Thoracic aorta (tissue), 2 donors: Measurements from ENCODE around the gene RSPH1. TPM values are rescaled to one million over a fixed set of nuclear protein-coding genes. Genes with fewer than 3 reads are reported as not detected.

Experiments
- ATAC-seq: fragments of 150-250 bp; one replicate; pipeline ENCODE4 v1.8.0; 2017; ENCODE audit warnings: low read depth; ENCODE audit not compliant: insufficient number of reproducible peaks, low FRiP score
- DNase-seq: peaks from one replicate; pipeline ENCODE4 v3.0.0-alpha.2; 2020; ENCODE audit warnings: low spot score
- H3K27ac ChIP-seq, 2 donors: fragments of 200-600 bp; sonication (generic); 1 replicate in 1 of 2; 2 replicates in 1 of 2; pipeline ENCODE4 v1.5.1; 2016; ENCODE audit warnings: mild to moderate bottlenecking in 2 of 2, moderate library complexity in 2 of 2
- H3K27me3 ChIP-seq: fragments of 200-600 bp; sonication (generic); replicated peaks from 2 replicates; pipeline ENCODE4 v1.6.0; 2016; ENCODE audit warnings: mild to moderate bottlenecking; ENCODE audit not compliant: insufficient read depth
- H3K36me3 ChIP-seq: fragments of 200-600 bp; sonication (generic); one replicate; pipeline ENCODE4 v1.5.1; 2016
- H3K4me1 ChIP-seq, 2 donors: fragments of 200-600 bp; sonication (generic); 1 replicate in 1 of 2; 2 replicates in 1 of 2; pipeline versions ENCODE4 v1.5.1 to v1.6.0; 2016; ENCODE audit warnings: low read depth in 2 of 2, mild to moderate bottlenecking in 1 of 2; ENCODE audit not compliant: control insufficient read depth in 1 of 2
- H3K4me3 ChIP-seq: fragments of 200-600 bp; sonication (generic); 2 replicates; pipeline ENCODE4 v1.5.1; 2016; ENCODE audit warnings: mild to moderate bottlenecking
- H3K9me3 ChIP-seq: fragments of 200-600 bp; sonication (generic); 2 replicates; pipeline ENCODE4 v1.5.1; 2016
- total RNA-seq, 2 donors: library from RNA; depleted of rRNA; stranded (reverse); fragments of >200 nt; gene quantifications; one replicate each; pipeline versions ENCODE4 v1.1.0 to v1.2.3, GENCODE V29; 2016
- TF ChIP-seq, protein P1 (sequence below): fragments of 200-600 bp; sonication (generic); IDR thresholded peaks from one replicate; pipeline ENCODE4 v1.5.1; 2019; ENCODE audit warnings: antibody characterized with exemption

RSPH1 gene
- total RNA-seq, 2 donors from 2014 or later = 0.27 TPM; not detected in 1

DNA sequence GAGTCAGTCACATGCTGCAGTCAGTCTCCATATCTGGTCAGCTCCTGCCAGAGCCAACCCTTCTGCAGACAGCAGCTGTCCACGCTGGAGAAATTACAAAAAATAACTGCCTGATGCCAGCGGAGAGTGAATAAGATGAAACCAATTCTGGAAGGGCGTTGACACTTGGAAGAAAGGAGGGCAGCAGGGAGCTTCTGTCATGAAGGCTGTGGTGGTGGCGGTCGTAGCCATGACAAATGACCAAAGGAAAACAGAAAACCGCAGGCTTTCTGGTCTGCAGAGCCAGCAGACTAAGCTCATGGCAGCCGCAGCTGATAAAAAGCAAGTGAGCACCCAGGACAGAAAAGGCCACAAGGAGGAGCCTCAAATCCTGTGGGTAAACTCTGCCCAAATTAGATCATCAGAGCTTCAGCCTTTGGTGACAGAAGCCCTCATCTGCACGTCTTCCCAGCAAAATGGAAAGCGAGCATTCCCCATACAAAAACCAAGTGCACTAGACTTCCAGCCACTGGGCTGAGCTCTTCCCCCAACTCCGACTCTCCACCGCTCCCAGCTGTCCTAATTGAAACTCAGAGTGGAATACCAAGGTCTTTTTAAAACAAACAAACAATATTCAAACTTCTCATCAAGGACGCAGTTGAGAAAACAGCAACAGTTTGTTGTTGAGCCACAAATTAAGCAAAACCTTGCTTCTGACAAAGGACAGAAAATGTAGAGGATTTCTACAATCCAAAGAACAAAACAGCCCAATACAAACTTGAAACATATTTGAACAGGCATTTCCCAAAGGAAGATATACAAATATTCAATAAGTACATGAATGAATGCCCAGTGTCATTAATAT is 28.7 kb downstream of the RSPH1 start:
- TF ChIP-seq, protein P1, sequence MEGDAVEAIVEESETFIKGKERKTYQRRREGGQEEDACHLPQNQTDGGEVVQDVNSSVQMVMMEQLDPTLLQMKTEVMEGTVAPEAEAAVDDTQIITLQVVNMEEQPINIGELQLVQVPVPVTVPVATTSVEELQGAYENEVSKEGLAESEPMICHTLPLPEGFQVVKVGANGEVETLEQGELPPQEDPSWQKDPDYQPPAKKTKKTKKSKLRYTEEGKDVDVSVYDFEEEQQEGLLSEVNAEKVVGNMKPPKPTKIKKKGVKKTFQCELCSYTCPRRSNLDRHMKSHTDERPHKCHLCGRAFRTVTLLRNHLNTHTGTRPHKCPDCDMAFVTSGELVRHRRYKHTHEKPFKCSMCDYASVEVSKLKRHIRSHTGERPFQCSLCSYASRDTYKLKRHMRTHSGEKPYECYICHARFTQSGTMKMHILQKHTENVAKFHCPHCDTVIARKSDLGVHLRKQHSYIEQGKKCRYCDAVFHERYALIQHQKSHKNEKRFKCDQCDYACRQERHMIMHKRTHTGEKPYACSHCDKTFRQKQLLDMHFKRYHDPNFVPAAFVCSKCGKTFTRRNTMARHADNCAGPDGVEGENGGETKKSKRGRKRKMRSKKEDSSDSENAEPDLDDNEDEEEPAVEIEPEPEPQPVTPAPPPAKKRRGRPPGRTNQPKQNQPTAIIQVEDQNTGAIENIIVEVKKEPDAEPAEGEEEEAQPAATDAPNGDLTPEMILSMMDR = no peak

DNA sequence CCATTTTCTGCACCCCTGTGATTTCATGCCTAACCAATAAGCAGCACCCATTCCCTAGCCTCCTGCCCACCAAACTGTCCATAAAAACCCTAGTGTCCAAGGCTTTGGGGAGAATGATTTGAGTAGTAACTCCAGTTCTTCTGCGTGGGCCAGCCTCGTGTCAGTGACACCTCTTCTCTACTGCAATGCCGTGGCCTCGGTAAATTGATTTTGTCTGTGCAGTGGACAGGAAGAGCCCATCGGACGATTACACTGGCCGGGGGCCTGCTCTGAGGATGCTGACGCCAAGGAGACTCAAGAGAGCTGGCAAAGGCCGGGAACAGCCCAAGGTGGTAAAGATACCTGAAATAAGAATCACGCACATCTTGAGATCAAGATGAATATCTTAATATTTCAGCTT is 29.3 kb downstream of the RSPH1 start:
- Histone ChIP-seq H3K27ac (no peak overlapping the region), H3K4me1 (no peaks in the 10 kb centered on the region), H3K4me3 (no peak overlapping the region), H3K9me3 (no peaks in the 10 kb centered on the region), H3K27me3 (no peaks in the 10 kb centered on the region), H3K36me3 (no peaks in the 10 kb centered on the region)
- DNase-seq (no peak), ATAC-seq (no peak)
- TF ChIP-seq, protein P1 = no peak

More for the DNA sequence above, 28.7 kb downstream of the RSPH1 start:
- Histone ChIP-seq H3K27me3 (no peaks in the 10 kb centered on the region), H3K4me1 (no peaks in the 10 kb centered on the region), H3K4me3 (no peak overlapping the region), H3K36me3 (no peaks in the 10 kb centered on the region), H3K27ac (no peak overlapping the region), H3K9me3 (no peaks in the 10 kb centered on the region)
- DNase-seq (no peak), ATAC-seq (no peak)

DNA sequence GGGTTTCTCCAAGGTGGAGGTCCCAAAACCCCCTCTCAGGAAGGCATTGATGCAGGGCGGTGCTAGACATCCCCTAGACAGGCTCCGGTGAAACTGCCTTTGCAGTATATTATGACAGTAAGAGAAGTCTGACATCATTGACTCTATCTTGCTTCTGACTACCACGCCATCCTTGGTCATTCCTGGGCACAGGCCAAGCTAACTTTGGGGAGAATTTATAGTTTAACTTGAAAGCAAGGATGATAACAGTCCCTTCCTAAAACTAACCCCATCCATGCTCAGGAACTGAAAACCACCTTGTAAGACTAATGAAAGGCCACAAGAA is 30.3 kb downstream of the RSPH1 start:
- Histone ChIP-seq H3K27me3 (no peaks in the 10 kb centered on the region), H3K9me3 (no peaks in the 10 kb centered on the region), H3K4me1 (no peaks in the 10 kb centered on the region), H3K36me3 (no peaks in the 10 kb centered on the region), H3K4me3 (no peak overlapping the region), H3K27ac (no peak overlapping the region)
- DNase-seq = no peak
- TF ChIP-seq, protein P1 = no peak
- ATAC-seq = no peak

DNA sequence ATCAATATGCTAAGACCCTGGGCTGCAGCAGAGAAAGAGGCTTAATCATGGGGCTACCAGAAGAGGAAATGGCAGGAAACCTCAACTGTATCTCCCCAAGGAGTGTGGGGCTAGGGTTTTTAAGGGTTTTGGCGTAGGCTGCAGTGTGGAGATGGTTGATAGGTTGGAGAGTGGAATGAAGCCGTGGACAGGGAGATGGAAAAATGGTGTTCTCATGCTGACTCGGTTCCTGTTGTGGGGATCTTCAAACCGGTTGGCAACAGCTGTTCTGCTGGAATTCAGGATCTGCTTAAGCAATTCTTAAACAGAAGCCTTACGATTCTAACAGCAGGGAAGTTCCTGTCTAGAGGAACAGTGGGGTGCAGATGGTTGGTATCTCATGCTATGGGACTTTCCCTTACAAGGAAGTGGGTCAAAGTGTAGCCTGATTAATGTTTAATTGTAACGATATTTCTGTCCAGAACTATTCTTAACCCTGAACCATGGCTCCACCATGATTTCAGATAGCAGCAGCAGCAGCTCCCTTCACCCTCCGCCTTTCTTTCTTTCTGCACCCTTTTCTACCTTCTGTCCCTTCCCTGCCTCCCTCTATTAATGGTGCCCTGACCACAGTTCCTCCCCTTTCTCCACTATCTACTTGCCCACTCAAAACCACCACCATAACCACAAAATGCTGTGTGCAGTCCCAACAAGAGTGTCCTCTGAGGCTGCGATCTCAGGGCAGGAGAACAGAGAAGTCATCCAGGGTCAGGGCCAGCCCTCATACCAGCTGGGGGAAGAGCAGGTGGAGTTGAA is 30.8 kb downstream of the RSPH1 start:
- Histone ChIP-seq H3K4me1 (no peaks in the 10 kb centered on the region), H3K27ac (no peak overlapping the region), H3K27me3 (no peaks in the 10 kb centered on the region), H3K36me3 (no peaks in the 10 kb centered on the region), H3K4me3 (no peak overlapping the region), H3K9me3 (no peaks in the 10 kb centered on the region)
- ATAC-seq (no peak), DNase-seq (no peak)
- TF ChIP-seq, protein P1 = no peak

DNA sequence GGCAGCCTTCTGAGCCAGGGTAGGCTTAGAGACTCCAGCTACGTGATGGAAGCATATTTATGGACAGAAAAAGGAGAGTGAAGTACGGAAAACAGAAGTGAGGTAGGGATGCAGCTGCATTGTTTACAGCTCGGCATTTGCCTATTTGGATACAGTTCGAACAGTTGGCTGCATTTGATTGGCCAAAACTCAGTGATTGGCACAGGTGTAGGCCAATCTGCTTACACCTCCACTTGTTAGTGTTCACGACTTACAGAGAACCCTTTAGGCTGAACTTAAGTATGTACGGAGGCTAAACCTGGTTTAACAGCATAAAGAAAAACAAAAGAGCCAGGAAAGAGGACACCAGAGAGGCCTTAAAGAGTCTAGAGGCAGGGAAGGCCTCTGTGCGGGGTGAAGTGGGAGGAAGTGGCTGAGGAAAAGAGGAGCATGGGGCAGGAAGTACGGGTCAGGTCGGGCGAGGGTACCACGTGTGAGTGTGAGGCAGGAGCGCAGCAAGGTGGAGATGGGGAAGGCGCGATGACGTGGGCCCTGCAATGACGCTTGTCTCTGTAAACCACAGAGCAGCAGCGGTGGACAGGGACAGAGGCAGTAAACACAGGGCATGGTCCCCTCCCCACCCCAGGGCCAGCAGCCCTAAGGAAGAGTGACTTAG is 32.0 kb downstream of the RSPH1 start:
- Histone ChIP-seq H3K4me3 (no peak overlapping the region), H3K27me3 (no peaks in the 10 kb centered on the region), H3K4me1 (no peaks in the 10 kb centered on the region), H3K9me3 (no peaks in the 10 kb centered on the region), H3K27ac (no peak overlapping the region), H3K36me3 (no peaks in the 10 kb centered on the region)
- no peak for ATAC-seq
- no peak for DNase-seq
- TF ChIP-seq, protein P1 = no peak
